ENCODE results near the gene FOCAD. TPM values are rescaled to one million over a fixed set of nuclear protein-coding genes. Genes with fewer than 3 reads are reported as not detected.

Gene FOCAD
- total RNA-seq, 1 donor from 2014 or later: 146 TPM

- peak; percentile 81 for DNase-seq (ENCODE audit: low spot score)
- Histone ChIP-seq H4K20me1 (ENCODE audit: low read depth) (peaks cover 11% of the 10 kb centered on the region), H3K4me1 (peaks cover 31% of the 10 kb centered on the region), H3K9ac (no peak overlapping the region), H3F3A (ENCODE audit: low read depth) (peaks cover 12% of the 10 kb centered on the region), H3K36me3 (peaks cover 4% of the 10 kb centered on the region), H2AFZ (replicated peaks) (no peak overlapping the region), H3K9me3 (ENCODE audit: low read depth) (no peaks in the 10 kb centered on the region), H3K79me2 (ENCODE audit: low read depth) (no peaks in the 10 kb centered on the region), H3K27me3 (no peaks in the 10 kb centered on the region), H3K4me3 (no peak overlapping the region), H3K4me2 (peak overlapping the region; percentile 66), H3K27ac (no peak overlapping the region)
- H3K4me1 Mint-ChIP-seq: peaks cover 16% of the 10 kb centered on the region
- TF ChIP-seq EZH2 (IDR thresholded peaks at IDR 0.05): no peak
- TF ChIP-seq, protein P1, sequence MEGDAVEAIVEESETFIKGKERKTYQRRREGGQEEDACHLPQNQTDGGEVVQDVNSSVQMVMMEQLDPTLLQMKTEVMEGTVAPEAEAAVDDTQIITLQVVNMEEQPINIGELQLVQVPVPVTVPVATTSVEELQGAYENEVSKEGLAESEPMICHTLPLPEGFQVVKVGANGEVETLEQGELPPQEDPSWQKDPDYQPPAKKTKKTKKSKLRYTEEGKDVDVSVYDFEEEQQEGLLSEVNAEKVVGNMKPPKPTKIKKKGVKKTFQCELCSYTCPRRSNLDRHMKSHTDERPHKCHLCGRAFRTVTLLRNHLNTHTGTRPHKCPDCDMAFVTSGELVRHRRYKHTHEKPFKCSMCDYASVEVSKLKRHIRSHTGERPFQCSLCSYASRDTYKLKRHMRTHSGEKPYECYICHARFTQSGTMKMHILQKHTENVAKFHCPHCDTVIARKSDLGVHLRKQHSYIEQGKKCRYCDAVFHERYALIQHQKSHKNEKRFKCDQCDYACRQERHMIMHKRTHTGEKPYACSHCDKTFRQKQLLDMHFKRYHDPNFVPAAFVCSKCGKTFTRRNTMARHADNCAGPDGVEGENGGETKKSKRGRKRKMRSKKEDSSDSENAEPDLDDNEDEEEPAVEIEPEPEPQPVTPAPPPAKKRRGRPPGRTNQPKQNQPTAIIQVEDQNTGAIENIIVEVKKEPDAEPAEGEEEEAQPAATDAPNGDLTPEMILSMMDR (IDR thresholded peaks at IDR 0.05): no peak
- TF ChIP-seq EZH2phosphoT487 (IDR thresholded peaks at IDR 0.05): no peak
- peaks cover 7% of the 10 kb centered on the region for H3K36me3 Mint-ChIP-seq
- H3K4me3 Mint-ChIP-seq: no peak overlapping the region
- no peaks in the 10 kb centered on the region for H3K9me3 Mint-ChIP-seq
- H3K27ac Mint-ChIP-seq: no peak overlapping the region
- peaks cover 2% of the 10 kb centered on the region for H3K27me3 Mint-ChIP-seq (ENCODE audit: insufficient read depth, low read depth)
These were observed 97.0 kb downstream of the FOCAD start for GRCh38 chr9:20781092-20781491.

GRCh38 chr9:20782289-20782688 is 98.2 kb downstream of the FOCAD start:
- Histone ChIP-seq H3K36me3 (peaks cover 4% of the 10 kb centered on the region), H3K4me1 (peaks cover 31% of the 10 kb centered on the region), H2AFZ (replicated peaks) (no peak overlapping the region), H3K27me3 (no peaks in the 10 kb centered on the region), H3K79me2 (ENCODE audit: low read depth) (no peaks in the 10 kb centered on the region), H3K27ac (peak overlapping the region; percentile 43), H3K4me3 (no peak overlapping the region), H3K4me2 (no peak overlapping the region), H3F3A (ENCODE audit: low read depth) (peaks cover 12% of the 10 kb centered on the region), H3K9ac (no peak overlapping the region), H3K9me3 (ENCODE audit: low read depth) (no peaks in the 10 kb centered on the region), H4K20me1 (ENCODE audit: low read depth) (peaks cover 11% of the 10 kb centered on the region)
- peaks cover 16% of the 10 kb centered on the region for H3K4me1 Mint-ChIP-seq
- no peak overlapping the region for H3K4me3 Mint-ChIP-seq
- H3K27ac Mint-ChIP-seq: no peak overlapping the region
- H3K9me3 Mint-ChIP-seq: no peaks in the 10 kb centered on the region
- no peak for DNase-seq (ENCODE audit: low spot score)
- TF ChIP-seq, protein P1 (IDR thresholded peaks at IDR 0.05): no peak
- TF ChIP-seq EZH2 (IDR thresholded peaks at IDR 0.05) (no peak), EZH2phosphoT487 (IDR thresholded peaks at IDR 0.05) (no peak)
- peaks cover 2% of the 10 kb centered on the region for H3K27me3 Mint-ChIP-seq (ENCODE audit: insufficient read depth, low read depth)
- H3K36me3 Mint-ChIP-seq: peaks cover 7% of the 10 kb centered on the region

DNA sequence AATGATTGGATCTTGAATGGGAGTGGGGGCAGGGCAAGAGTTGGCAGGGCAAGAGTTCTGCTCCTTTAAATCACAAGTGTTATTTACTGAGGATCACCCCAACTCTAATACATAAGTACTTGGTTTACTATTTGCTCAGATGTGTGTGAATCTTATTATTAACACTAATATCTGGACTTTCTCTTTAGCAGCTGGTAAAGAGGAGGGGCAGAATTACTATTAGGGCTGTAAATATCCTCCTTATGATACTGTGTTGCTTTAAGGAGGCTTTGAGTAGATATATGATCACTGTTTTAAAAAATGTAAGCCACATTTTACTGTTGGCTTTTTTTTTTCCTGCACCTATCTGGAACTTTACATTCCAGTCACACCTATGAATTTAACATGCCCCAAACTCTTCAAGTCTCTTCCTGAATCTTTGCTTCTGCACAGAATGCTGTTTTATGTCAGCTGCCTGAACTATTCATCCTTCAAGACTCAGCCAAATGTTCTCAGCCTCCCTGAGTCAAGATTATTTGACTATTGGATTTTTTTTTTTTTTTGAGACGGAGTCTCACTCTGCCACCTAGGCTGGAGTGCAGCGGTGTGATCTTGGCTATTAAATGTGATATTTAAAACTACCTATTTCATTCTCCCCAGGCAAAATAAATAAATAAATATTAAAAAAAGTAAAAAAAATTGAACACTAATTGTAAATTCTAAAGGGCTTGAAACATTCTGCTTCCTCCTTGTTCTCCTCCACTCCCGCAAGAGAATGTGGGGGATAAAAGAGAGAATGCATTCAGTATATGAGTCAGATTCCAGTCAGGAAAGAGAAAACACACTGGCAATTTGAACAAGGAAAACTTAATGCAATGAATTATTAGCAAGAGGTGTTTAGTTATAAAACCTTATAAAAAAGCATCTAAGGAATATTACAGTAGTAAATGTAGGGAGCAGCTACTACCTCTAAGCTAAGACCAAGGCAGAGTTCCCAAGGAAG is 99.3 kb downstream of the FOCAD start:
- H2AFZ ChIP-seq (replicated peaks): no peak overlapping the region
- H3K27ac Mint-ChIP-seq: no peak overlapping the region
- peaks cover 31% of the 10 kb centered on the region for H3K4me1 ChIP-seq
- peaks cover 2% of the 10 kb centered on the region for H3K27me3 Mint-ChIP-seq (ENCODE audit: insufficient read depth, low read depth)
- H3K4me3 ChIP-seq: no peak overlapping the region
- H3K36me3 ChIP-seq: peaks cover 4% of the 10 kb centered on the region
- H4K20me1 ChIP-seq (ENCODE audit: low read depth): peaks cover 11% of the 10 kb centered on the region
- peak overlapping the region; percentile 31 for H3K4me2 ChIP-seq
- H3K4me3 Mint-ChIP-seq: no peak overlapping the region
- H3K79me2 ChIP-seq (ENCODE audit: low read depth): no peaks in the 10 kb centered on the region
- H3K27ac ChIP-seq: no peak overlapping the region
- no peak overlapping the region for H3K9ac ChIP-seq
- TF ChIP-seq EZH2 (IDR thresholded peaks at IDR 0.05) (no peak), EZH2phosphoT487 (IDR thresholded peaks at IDR 0.05) (no peak)
- TF ChIP-seq, protein P1 (IDR thresholded peaks at IDR 0.05): no peak
- no peaks in the 10 kb centered on the region for H3K27me3 ChIP-seq
- peaks cover 12% of the 10 kb centered on the region for H3F3A ChIP-seq (ENCODE audit: low read depth)
- DNase-seq (ENCODE audit: low spot score): no peak
- H3K4me1 Mint-ChIP-seq: peaks cover 16% of the 10 kb centered on the region
- no peaks in the 10 kb centered on the region for H3K9me3 ChIP-seq (ENCODE audit: low read depth)
- H3K36me3 Mint-ChIP-seq: peaks cover 8% of the 10 kb centered on the region
- H3K9me3 Mint-ChIP-seq: no peaks in the 10 kb centered on the region

All from neural progenitor cell (in vitro differentiated cells).